ENCODE data around the gene PTPN1. TPM values are rescaled to one million over a fixed set of nuclear protein-coding genes. Genes with fewer than 3 reads are reported as not detected.

PTPN1 gene
- total RNA-seq, 1 donor from 2014 or later = 78.2 TPM

DNA sequence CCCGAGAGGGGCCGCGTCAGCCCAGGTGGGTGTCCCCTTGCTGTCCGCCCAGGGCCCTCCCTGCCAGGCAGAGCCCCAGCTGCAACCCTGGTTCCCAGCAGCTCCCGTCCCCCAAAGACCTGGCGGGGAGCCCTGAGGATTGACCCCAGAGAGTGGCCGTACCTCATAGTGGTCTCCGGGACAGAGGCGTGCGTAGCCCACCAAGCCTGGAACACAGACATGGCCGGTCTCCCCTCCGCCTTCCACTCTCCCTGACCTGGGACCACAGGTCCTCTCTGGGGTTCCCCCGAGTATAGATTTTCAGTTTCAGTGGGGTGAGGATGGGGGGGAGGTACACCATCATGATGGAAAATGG lies 98.5 kb downstream of the PTPN1 start:
- intact Hi-C loops (cut with DNase I) = no loop called here
- H3K4me3 ChIP-seq = no peak overlapping the region
- DNase-seq = no peak
- no peaks in the 10 kb centered on the region for H3K36me3 ChIP-seq
- peak in 1 of 2 donors; percentile 17 for ATAC-seq
- no peak overlapping the region for H3K27ac ChIP-seq
- no peaks in the 10 kb centered on the region for H3K9me3 ChIP-seq
- H3K4me1 ChIP-seq = no peaks in the 10 kb centered on the region
- H3K27me3 ChIP-seq (ENCODE audit: low read depth) = no peaks in the 10 kb centered on the region
- TF ChIP-seq CTCF (IDR thresholded peaks at IDR 0.05) = no peak

GRCh38 chr20:50609438-50609989 lies 99.3 kb downstream of the PTPN1 start:
- intact Hi-C loops (cut with DNase I) = no loop called here
- no peaks in the 10 kb centered on the region for H3K9me3 ChIP-seq

DNA sequence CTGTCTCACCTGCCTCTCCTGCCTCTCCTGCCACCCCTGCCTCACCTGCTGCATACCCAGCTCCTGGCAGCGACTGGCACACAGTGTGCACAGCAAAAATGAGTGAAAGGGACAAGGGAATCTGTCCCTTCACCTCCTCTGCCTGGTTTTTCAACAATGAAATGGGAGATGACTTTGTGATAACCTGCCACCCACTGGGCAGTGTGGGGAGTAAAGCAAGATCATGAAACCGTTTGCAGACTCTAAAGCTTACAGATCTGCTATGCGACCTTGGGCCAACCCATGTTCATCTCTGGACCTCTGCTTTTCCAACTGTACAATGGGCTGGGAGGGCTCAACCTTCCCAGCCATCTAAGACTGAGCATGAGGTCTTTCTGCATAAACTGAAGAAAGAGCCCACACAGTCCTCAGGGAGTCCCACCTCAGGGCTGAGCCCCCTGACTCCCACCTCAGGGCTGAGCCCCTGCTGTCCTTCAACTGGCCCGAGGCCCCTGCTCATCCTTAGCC lies 100.1 kb downstream of the PTPN1 start:
- H3K4me3 ChIP-seq = no peak overlapping the region
- H3K9me3 ChIP-seq = no peaks in the 10 kb centered on the region
- DNase-seq = no peak
- no peaks in the 10 kb centered on the region for H3K27me3 ChIP-seq (ENCODE audit: low read depth)
- no peak for ATAC-seq
- H3K36me3 ChIP-seq = no peaks in the 10 kb centered on the region
- intact Hi-C loops (cut with DNase I) = no loop called here
- H3K27ac ChIP-seq = no peak overlapping the region
- H3K4me1 ChIP-seq = no peaks in the 10 kb centered on the region
- no peak for TF ChIP-seq CTCF (IDR thresholded peaks at IDR 0.05)

More at GRCh38 chr20:50609438-50609989, 99.3 kb downstream of the PTPN1 start:
- Histone ChIP-seq H3K27me3 (ENCODE audit: low read depth) (no peaks in the 10 kb centered on the region), H3K4me1 (no peaks in the 10 kb centered on the region), H3K36me3 (no peaks in the 10 kb centered on the region), H3K27ac (no peak overlapping the region), H3K4me3 (no peak overlapping the region)
- no peak for TF ChIP-seq CTCF (IDR thresholded peaks at IDR 0.05)
- no peak for DNase-seq
- no peak for ATAC-seq

DNA sequence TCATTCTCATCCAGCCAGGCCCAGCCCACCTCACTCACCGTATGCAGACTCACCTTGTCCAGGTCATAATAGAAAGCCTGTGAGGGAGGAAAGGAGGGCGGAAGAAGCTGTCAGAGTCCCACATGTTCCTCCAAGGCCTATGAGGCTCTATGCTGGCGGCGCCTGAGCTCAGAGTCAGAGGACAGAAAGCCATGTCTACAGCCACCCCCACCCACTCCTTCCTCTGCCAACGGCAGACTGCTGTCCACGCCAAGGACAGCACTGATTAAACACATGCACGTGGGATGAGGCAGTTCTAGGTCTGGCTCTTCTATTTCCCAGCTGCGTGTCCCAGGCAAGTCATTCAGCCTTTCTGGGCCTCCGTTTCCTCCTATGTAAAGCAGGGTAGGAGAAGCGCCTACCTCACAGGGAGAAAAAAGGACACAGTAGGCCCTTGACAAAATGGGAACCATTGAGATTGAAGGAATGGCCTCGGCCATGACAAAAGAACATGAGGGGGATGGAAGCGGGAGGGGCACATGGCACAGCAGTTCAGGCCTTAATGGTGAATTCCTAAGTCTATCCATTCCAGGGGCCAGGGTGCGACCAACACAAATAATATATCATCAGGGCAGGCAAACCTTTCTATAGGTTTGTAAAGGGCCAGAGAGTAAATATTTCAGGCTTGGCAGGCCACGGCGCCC lies 101.1 kb downstream of the PTPN1 start:
- ATAC-seq (no peak), DNase-seq (no peak)
- intact Hi-C loops (cut with DNase I) = no loop called here
- Histone ChIP-seq H3K4me1 (no peaks in the 10 kb centered on the region), H3K36me3 (no peaks in the 10 kb centered on the region), H3K27me3 (ENCODE audit: low read depth) (no peaks in the 10 kb centered on the region), H3K4me3 (no peak overlapping the region), H3K27ac (no peak overlapping the region), H3K9me3 (no peaks in the 10 kb centered on the region)
- no peak for TF ChIP-seq CTCF (IDR thresholded peaks at IDR 0.05)

GRCh38 chr20:50613438-50614169 lies 103.4 kb downstream of the PTPN1 start:
- no peak for DNase-seq
- no peak for TF ChIP-seq CTCF (IDR thresholded peaks at IDR 0.05)
- Histone ChIP-seq H3K4me1 (no peaks in the 10 kb centered on the region), H3K4me3 (no peak overlapping the region), H3K27me3 (ENCODE audit: low read depth) (no peaks in the 10 kb centered on the region), H3K9me3 (no peaks in the 10 kb centered on the region), H3K27ac (no peak overlapping the region), H3K36me3 (no peaks in the 10 kb centered on the region)
- no peak for ATAC-seq
- intact Hi-C loops (cut with DNase I) = no loop called here
